Measurements from ENCODE around the gene LHFPL6.

Gene LHFPL6

DNA sequence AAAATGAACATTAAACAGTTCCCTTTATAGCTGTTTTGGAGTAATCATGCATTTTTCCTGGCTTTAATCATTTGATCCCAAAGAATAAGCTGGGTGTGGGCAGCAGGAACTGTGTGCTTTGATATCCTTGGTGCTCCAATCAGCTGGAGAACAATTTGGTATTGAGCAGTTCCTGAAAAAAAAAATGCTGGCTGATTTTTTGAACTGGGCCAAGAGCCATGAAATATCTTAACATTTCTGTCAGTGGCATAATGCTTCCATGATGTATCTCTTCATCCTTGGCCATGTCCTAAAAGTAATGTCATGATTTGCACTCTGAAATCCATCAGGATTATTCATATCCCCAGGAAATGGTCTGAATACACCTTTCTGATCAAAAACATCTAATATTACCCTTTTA lies 134.7 kb downstream of the LHFPL6 start:
- H3K9me2 ChIP-seq (replicated peaks; ENCODE audit: insufficient read depth, low read length) = no peaks in the 10 kb centered on the region
- H2AFZ ChIP-seq (ENCODE audit: low read length) = no peak overlapping the region

DNA sequence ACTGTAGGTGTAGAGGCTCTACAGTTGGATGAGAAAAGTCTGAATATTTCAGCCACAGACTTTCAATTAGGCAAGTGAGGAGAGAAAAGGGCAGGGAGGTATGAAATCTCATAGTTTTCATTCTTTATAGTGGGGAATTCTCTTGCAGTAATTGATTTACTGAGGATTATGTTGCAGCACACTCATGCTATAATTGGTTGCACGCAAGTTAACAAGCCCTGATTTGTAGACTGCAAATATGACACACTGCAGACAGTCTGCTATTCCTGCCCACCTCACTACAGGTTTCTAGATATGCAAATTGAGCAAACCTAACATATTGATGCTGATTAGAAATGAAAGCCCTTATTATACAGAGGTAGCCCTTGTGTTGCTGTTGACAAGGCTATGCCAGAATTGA lies 139.4 kb downstream of the LHFPL6 start:
- Histone ChIP-seq H3K27ac (ENCODE audit: low read length) (no peak overlapping the region), H3K4me1 (ENCODE audit: low read length) (no peaks in the 10 kb centered on the region), H4K20me1 (ENCODE audit: insufficient read depth, low read length) (no peaks in the 10 kb centered on the region), H3K9me3 (replicated peaks; ENCODE audit: insufficient read depth, low read length) (no peaks in the 10 kb centered on the region), H3K4me3 (ENCODE audit: low read length) (no peak overlapping the region), H2AFZ (ENCODE audit: low read length) (no peak overlapping the region), H3K27me3 (replicated peaks; ENCODE audit: insufficient read depth, low read length) (no peaks in the 10 kb centered on the region), H3K9ac (ENCODE audit: low read length) (no peak overlapping the region), H3K4me2 (ENCODE audit: low read depth, low read length) (no peak overlapping the region), H3K9me2 (replicated peaks; ENCODE audit: insufficient read depth, low read length) (no peaks in the 10 kb centered on the region), H3K79me2 (ENCODE audit: low read length) (no peaks in the 10 kb centered on the region), H3K36me3 (replicated peaks; ENCODE audit: insufficient read depth, low read length) (no peaks in the 10 kb centered on the region), H3F3A (ENCODE audit: insufficient read depth, low read length) (no peaks in the 10 kb centered on the region)
- no peak for DNase-seq
- TF ChIP-seq, protein P1, sequence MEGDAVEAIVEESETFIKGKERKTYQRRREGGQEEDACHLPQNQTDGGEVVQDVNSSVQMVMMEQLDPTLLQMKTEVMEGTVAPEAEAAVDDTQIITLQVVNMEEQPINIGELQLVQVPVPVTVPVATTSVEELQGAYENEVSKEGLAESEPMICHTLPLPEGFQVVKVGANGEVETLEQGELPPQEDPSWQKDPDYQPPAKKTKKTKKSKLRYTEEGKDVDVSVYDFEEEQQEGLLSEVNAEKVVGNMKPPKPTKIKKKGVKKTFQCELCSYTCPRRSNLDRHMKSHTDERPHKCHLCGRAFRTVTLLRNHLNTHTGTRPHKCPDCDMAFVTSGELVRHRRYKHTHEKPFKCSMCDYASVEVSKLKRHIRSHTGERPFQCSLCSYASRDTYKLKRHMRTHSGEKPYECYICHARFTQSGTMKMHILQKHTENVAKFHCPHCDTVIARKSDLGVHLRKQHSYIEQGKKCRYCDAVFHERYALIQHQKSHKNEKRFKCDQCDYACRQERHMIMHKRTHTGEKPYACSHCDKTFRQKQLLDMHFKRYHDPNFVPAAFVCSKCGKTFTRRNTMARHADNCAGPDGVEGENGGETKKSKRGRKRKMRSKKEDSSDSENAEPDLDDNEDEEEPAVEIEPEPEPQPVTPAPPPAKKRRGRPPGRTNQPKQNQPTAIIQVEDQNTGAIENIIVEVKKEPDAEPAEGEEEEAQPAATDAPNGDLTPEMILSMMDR (IDR thresholded peaks at IDR 0.05; ENCODE audit: low read length) = no peak

More for the DNA sequence above, 134.7 kb downstream of the LHFPL6 start:
- H3K79me2 ChIP-seq (ENCODE audit: low read length) = no peaks in the 10 kb centered on the region
- H3K4me2 ChIP-seq (ENCODE audit: low read depth, low read length) = no peak overlapping the region
- H4K20me1 ChIP-seq (ENCODE audit: insufficient read depth, low read length) = no peaks in the 10 kb centered on the region
- TF ChIP-seq EZH2phosphoT487 (IDR thresholded peaks at IDR 0.05; ENCODE audit: low read length) (no peak), EZH2 (optimal IDR thresholded peaks at IDR 0.05; ENCODE audit: low read depth, low read length) (no peak)
- TF ChIP-seq, protein P1 (IDR thresholded peaks at IDR 0.05; ENCODE audit: low read length) = no peak
- H3K27me3 ChIP-seq (replicated peaks; ENCODE audit: insufficient read depth, low read length) = no peaks in the 10 kb centered on the region
- H3K4me3 ChIP-seq (ENCODE audit: low read length) = no peak overlapping the region
- no peaks in the 10 kb centered on the region for H3F3A ChIP-seq (ENCODE audit: insufficient read depth, low read length)
- no peak overlapping the region for H3K27ac ChIP-seq (ENCODE audit: low read length)
- H3K4me1 ChIP-seq (ENCODE audit: low read length) = no peaks in the 10 kb centered on the region
- DNase-seq = no peak
- H3K9me3 ChIP-seq (replicated peaks; ENCODE audit: insufficient read depth, low read length) = no peaks in the 10 kb centered on the region
- H3K36me3 ChIP-seq (replicated peaks; ENCODE audit: insufficient read depth, low read length) = no peaks in the 10 kb centered on the region
- no peak overlapping the region for H3K9ac ChIP-seq (ENCODE audit: low read length)

DNA sequence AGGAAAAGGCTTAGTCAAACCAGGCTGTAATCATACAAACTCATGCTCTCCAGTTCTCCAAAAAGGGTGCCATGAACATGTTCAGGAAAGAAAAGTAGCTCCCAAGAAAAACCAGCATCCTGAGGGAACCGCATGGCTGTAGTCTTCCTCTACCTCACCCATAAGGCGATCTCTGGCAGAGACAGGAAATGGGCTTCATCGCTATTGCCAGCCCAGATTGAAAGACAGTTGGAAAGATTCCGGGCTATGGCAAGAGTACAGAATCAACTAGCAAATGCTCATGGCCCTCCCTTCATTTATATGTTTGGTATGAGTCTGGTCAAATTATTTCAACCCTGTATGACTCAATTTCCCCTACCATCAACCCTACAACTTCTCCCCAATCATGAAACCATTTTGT lies 140.1 kb downstream of the LHFPL6 start:
- Histone ChIP-seq H3K4me2 (ENCODE audit: low read depth, low read length) (no peak overlapping the region), H3K4me1 (ENCODE audit: low read length) (no peaks in the 10 kb centered on the region), H3K27ac (ENCODE audit: low read length) (no peak overlapping the region), H3K36me3 (replicated peaks; ENCODE audit: insufficient read depth, low read length) (no peaks in the 10 kb centered on the region), H3K79me2 (ENCODE audit: low read length) (no peaks in the 10 kb centered on the region), H3K27me3 (replicated peaks; ENCODE audit: insufficient read depth, low read length) (no peaks in the 10 kb centered on the region), H3F3A (ENCODE audit: insufficient read depth, low read length) (no peaks in the 10 kb centered on the region), H3K9me2 (replicated peaks; ENCODE audit: insufficient read depth, low read length) (no peaks in the 10 kb centered on the region), H4K20me1 (ENCODE audit: insufficient read depth, low read length) (no peaks in the 10 kb centered on the region), H2AFZ (ENCODE audit: low read length) (no peak overlapping the region), H3K9ac (ENCODE audit: low read length) (no peak overlapping the region), H3K4me3 (ENCODE audit: low read length) (no peak overlapping the region), H3K9me3 (replicated peaks; ENCODE audit: insufficient read depth, low read length) (no peaks in the 10 kb centered on the region)
- no peak for DNase-seq
- TF ChIP-seq EZH2phosphoT487 (IDR thresholded peaks at IDR 0.05; ENCODE audit: low read length) (no peak), EZH2 (optimal IDR thresholded peaks at IDR 0.05; ENCODE audit: low read depth, low read length) (no peak)
- TF ChIP-seq, protein P1 (IDR thresholded peaks at IDR 0.05; ENCODE audit: low read length) = no peak

Measured in MM.1S (cell line).